Thoracic aorta (tissue), 2 donors: ENCODE measurements around the gene AHDC1. TPM values are rescaled to one million over a fixed set of nuclear protein-coding genes. Genes with fewer than 3 reads are reported as not detected.

Source experiments
- ATAC-seq: fragments of 150-250 bp; one replicate; pipeline ENCODE4 v1.8.0; 2017; ENCODE audit warnings: low read depth; ENCODE audit not compliant: insufficient number of reproducible peaks, low FRiP score
- DNase-seq: peaks from one replicate; pipeline ENCODE4 v3.0.0-alpha.2; 2020; ENCODE audit warnings: low spot score
- H3K27ac ChIP-seq, 2 donors: fragments of 200-600 bp; sonication (generic); 1 replicate in 1 of 2; 2 replicates in 1 of 2; pipeline ENCODE4 v1.5.1; 2016; ENCODE audit warnings: mild to moderate bottlenecking in 2 of 2, moderate library complexity in 2 of 2
- H3K27me3 ChIP-seq: fragments of 200-600 bp; sonication (generic); replicated peaks from 2 replicates; pipeline ENCODE4 v1.6.0; 2016; ENCODE audit warnings: mild to moderate bottlenecking; ENCODE audit not compliant: insufficient read depth
- H3K36me3 ChIP-seq: fragments of 200-600 bp; sonication (generic); one replicate; pipeline ENCODE4 v1.5.1; 2016
- H3K4me1 ChIP-seq, 2 donors: fragments of 200-600 bp; sonication (generic); 1 replicate in 1 of 2; 2 replicates in 1 of 2; pipeline versions ENCODE4 v1.5.1 to v1.6.0; 2016; ENCODE audit warnings: low read depth in 2 of 2, mild to moderate bottlenecking in 1 of 2; ENCODE audit not compliant: control insufficient read depth in 1 of 2
- H3K4me3 ChIP-seq: fragments of 200-600 bp; sonication (generic); 2 replicates; pipeline ENCODE4 v1.5.1; 2016; ENCODE audit warnings: mild to moderate bottlenecking
- H3K9me3 ChIP-seq: fragments of 200-600 bp; sonication (generic); 2 replicates; pipeline ENCODE4 v1.5.1; 2016
- total RNA-seq, 2 donors: library from RNA; depleted of rRNA; stranded (reverse); fragments of >200 nt; gene quantifications; one replicate each; pipeline versions ENCODE4 v1.1.0 to v1.2.3, GENCODE V29; 2016
- TF ChIP-seq, protein P1 (sequence below): fragments of 200-600 bp; sonication (generic); IDR thresholded peaks from one replicate; pipeline ENCODE4 v1.5.1; 2019; ENCODE audit warnings: antibody characterized with exemption

Gene AHDC1
- total RNA-seq, 2 donors from 2014 or later: 38.3 to 55.4 TPM

- Histone ChIP-seq H3K27ac (peak overlapping the region; percentile 63 to 93), H3K9me3 (no peaks in the 10 kb centered on the region), H3K4me3 (peak overlapping the region; percentile 87), H3K27me3 (no peaks in the 10 kb centered on the region), H3K4me1 (peaks cover 43 to 65% of the 10 kb centered on the region in 2 donors), H3K36me3 (no peaks in the 10 kb centered on the region)
- DNase-seq (no peak), ATAC-seq (no peak)
- TF ChIP-seq, protein P1, sequence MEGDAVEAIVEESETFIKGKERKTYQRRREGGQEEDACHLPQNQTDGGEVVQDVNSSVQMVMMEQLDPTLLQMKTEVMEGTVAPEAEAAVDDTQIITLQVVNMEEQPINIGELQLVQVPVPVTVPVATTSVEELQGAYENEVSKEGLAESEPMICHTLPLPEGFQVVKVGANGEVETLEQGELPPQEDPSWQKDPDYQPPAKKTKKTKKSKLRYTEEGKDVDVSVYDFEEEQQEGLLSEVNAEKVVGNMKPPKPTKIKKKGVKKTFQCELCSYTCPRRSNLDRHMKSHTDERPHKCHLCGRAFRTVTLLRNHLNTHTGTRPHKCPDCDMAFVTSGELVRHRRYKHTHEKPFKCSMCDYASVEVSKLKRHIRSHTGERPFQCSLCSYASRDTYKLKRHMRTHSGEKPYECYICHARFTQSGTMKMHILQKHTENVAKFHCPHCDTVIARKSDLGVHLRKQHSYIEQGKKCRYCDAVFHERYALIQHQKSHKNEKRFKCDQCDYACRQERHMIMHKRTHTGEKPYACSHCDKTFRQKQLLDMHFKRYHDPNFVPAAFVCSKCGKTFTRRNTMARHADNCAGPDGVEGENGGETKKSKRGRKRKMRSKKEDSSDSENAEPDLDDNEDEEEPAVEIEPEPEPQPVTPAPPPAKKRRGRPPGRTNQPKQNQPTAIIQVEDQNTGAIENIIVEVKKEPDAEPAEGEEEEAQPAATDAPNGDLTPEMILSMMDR: no peak
These were observed 2.0 kb downstream of the AHDC1 start for GRCh38 chr1:27601771-27602461.

DNA sequence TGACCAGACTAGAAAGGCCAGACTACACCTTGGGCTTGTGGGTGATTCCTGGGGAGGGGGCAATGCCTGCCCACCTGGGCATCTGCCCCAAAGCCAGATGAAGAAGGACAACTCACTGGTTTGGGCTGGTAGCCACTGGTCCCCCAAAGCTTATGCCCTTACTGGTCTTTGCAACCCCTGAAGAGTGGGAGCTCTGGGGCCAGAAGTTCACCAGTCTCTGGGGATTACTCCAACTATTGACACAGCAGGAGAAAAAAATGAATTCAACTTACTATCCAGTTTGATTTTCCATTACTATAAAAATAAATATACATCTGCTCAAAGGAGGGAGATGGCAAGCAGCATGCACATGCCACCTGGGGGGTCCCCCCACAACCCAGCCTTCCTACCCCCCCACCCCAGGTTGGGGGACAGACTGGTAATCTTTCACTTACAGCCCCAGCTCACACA, 2.6 kb downstream of the AHDC1 start:
- Histone ChIP-seq H3K4me1 (peaks cover 45 to 70% of the 10 kb centered on the region in 2 donors), H3K4me3 (peak overlapping the region; percentile 87), H3K27ac (peak overlapping the region; percentile 63 to 93), H3K36me3 (no peaks in the 10 kb centered on the region), H3K27me3 (no peaks in the 10 kb centered on the region), H3K9me3 (no peaks in the 10 kb centered on the region)
- ATAC-seq (no peak), DNase-seq (no peak)
- TF ChIP-seq, protein P1: no peak

- peak overlapping the region; percentile 87 for H3K4me3 ChIP-seq
- H3K27ac ChIP-seq: peak overlapping the region; percentile 63 to 93
- ATAC-seq (no peak), DNase-seq (no peak)
- no peaks in the 10 kb centered on the region for H3K9me3 ChIP-seq
- peaks cover 46 to 71% of the 10 kb centered on the region in 2 donors for H3K4me1 ChIP-seq
- H3K27me3 ChIP-seq: no peaks in the 10 kb centered on the region
- TF ChIP-seq, protein P1: no peak
- no peaks in the 10 kb centered on the region for H3K36me3 ChIP-seq
These were observed 3.3 kb downstream of the AHDC1 start for GRCh38 chr1:27600498-27601175.

DNA sequence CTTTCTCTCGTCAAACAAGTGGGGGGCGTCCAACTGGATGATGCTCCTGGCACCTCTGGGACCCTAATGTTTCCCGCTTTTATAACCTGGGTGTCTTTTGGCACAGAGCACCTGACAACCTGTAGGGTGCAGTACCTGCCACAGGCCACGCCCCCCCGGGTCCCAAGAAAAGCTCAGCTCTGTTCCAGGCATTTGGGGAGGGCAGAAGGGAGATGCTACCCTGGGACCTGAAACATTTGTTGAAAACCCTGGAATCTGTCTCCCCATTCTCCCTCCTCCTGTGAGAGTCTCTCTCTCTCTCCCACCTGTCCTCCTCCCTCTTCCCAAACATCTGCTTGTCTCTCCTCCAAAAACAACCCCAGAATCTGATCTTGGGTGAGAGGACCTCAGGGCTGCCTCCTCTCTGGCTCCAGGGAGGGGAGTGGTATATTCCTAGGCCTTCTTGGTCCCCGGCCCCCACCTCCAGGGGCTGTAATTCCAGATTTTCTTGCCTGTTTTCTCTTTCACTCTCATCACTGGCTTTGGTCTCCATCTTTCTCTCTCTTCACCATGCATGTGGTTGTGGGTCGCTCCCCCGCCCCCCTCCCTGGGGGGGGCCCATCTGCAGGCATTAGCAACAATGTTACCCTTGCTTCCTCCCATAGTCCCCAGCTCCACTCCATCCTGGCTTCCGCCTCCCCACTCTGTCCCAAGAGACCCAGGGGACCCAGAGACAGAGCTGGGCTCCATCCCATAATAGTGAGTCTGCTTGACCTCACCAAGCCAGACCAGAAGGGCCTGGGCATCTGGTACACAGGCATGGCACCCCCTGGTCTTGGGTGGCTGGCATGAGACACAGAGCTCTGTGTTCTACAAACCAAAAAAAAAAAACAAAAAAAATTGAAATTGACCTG, 4.1 kb downstream of the AHDC1 start:
- ATAC-seq (no peak), DNase-seq (no peak)
- H3K27ac ChIP-seq: peak overlapping the region; percentile 63 to 93
- H3K27me3 ChIP-seq: no peaks in the 10 kb centered on the region
- no peaks in the 10 kb centered on the region for H3K9me3 ChIP-seq
- H3K4me1 ChIP-seq: peaks cover 53 to 77% of the 10 kb centered on the region in 2 donors
- TF ChIP-seq, protein P1: no peak
- H3K36me3 ChIP-seq: no peaks in the 10 kb centered on the region
- peak overlapping the region; percentile 56 for H3K4me3 ChIP-seq
